Activated CD8-positive, alpha-beta T cell treated with anti-CD3 and anti-CD28 coated beads, Interleukin-2, amount 10 ng/mL, durations not matched to agents 7 days and 5 days (primary cell): ENCODE measurements around the gene PDE3A. TPM values are rescaled to one million over a fixed set of nuclear protein-coding genes. Genes with fewer than 3 reads are reported as not detected.

Experiments used
- ATAC-seq: fragments of 150-1000 bp; cut with Tn5 transposase; one replicate; pipeline ENCODE4 v1.10.0; 2021; ENCODE audit warnings: moderate library complexity
- CTCF ChIA-PET: fragments of 350-600 bp; sonication (Branson Sonifier 250); formaldehyde crosslinking; loops from one replicate; lab custom pipeline; 2021; ENCODE audit warnings: antibody characterized with exemption; lab: Charles Lee
- POLR2A ChIA-PET: fragments of 350-600 bp; sonication (Branson Sonifier 250); formaldehyde crosslinking; loops from one replicate; lab custom pipeline; 2021; ENCODE audit warnings: antibody characterized with exemption; lab: Charles Lee
- DNase-seq: peaks from one replicate; pipeline ENCODE4 v3.0.0-alpha.2; 2020
- H3K27ac Mint-ChIP-seq: one replicate; pipeline ENCODE4 v1.8.0; 2021; ENCODE audit warnings: mild to moderate bottlenecking, mixed read lengths
- H3K27me3 Mint-ChIP-seq: one replicate; pipeline ENCODE4 v1.8.0; 2021; ENCODE audit warnings: low read depth, mixed read lengths
- H3K36me3 Mint-ChIP-seq: one replicate; pipeline ENCODE4 v1.8.0; 2021; ENCODE audit warnings: low read depth, mixed read lengths
- H3K4me1 Mint-ChIP-seq: one replicate; pipeline ENCODE4 v1.8.0; 2021; ENCODE audit warnings: low read depth, mixed read lengths
- H3K4me3 Mint-ChIP-seq: one replicate; pipeline ENCODE4 v1.8.0; 2021; ENCODE audit warnings: mild to moderate bottlenecking, mixed read lengths
- H3K9me3 Mint-ChIP-seq: one replicate; pipeline ENCODE4 v1.8.0; 2022; ENCODE audit warnings: mixed read lengths; ENCODE audit not compliant: insufficient read depth
- total RNA-seq, 2 experiments: library from RNA; stranded (reverse); gene quantifications; one replicate each; pipeline ENCODE4 v1.2.3, GENCODE V29; 2021

PDE3A gene
- total RNA-seq, 2 experiments from 2014 or later, result not detected

DNA sequence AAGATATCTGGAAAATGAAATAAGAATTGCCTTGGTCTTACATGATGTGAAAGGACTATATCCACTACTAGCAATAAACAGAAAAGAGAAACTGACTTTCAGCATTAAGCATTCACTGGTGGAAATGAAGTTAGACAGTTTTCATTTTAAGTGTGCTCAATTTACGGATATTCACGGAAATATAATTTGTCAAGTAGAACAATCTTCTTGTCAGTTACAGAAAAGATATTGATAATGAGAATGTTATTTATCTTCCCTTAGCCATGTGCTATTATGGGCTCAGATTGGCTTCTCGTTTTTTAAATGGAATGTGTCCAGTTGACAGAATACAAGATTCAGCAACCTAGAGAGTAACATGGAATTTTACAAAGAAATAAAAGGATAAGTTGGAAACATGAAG lies 208.2 kb downstream of the PDE3A start:
- no peak overlapping the region for H3K4me3 Mint-ChIP-seq
- no peaks in the 10 kb centered on the region for H3K4me1 Mint-ChIP-seq
- ChIA-PET CTCF (no interaction called here), POLR2A (no interaction called here)
- H3K27me3 Mint-ChIP-seq, result no peaks in the 10 kb centered on the region
- no peak for DNase-seq
- no peaks in the 10 kb centered on the region for H3K9me3 Mint-ChIP-seq
- no peaks in the 10 kb centered on the region for H3K36me3 Mint-ChIP-seq
- no peak for ATAC-seq
- H3K27ac Mint-ChIP-seq, result no peak overlapping the region

DNA sequence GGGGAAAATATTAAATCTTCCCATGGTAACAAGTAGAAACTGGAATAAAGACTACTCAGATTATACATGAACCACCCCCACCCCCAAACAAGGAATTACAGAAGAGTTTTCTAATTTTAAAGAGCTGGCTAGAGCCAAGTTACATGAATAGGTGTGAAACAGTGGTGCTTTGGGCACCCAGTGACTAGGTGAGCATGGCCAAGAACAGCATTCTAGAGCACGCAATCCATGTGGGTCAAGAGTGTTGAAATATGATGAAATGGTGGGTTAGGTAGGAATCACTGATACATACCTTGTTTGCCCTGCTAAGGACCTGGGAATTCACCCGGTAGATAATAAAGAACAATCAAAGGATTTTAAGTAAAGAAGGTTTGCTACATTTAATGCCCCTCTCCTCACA lies 208.7 kb downstream of the PDE3A start:
- Mint-ChIP-seq H3K9me3 (no peaks in the 10 kb centered on the region), H3K27me3 (no peaks in the 10 kb centered on the region), H3K36me3 (no peaks in the 10 kb centered on the region), H3K27ac (no peak overlapping the region), H3K4me1 (no peaks in the 10 kb centered on the region), H3K4me3 (no peak overlapping the region)
- ChIA-PET CTCF (no interaction called here), POLR2A (no interaction called here)
- ATAC-seq, result no peak
- no peak for DNase-seq

DNA sequence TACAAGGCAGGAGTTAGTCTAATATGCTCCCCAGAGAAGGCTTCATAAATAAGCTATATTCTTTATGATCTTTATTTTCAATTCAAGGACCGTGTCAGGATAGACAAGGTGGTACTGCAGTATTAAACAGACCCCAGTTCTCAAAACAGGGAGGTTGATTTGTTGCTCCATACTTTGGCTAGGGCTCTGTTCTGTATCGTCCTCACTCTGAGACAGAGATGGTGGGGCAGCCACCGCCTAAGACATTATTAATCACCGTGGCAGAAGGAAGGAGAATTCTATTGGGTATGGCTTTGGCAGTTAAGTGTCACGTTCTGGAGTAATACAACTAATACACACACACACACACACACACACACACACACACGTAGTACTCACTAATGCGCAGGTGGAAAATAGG lies 209.8 kb downstream of the PDE3A start:
- CTCF ChIA-PET, result no interaction called here

DNA sequence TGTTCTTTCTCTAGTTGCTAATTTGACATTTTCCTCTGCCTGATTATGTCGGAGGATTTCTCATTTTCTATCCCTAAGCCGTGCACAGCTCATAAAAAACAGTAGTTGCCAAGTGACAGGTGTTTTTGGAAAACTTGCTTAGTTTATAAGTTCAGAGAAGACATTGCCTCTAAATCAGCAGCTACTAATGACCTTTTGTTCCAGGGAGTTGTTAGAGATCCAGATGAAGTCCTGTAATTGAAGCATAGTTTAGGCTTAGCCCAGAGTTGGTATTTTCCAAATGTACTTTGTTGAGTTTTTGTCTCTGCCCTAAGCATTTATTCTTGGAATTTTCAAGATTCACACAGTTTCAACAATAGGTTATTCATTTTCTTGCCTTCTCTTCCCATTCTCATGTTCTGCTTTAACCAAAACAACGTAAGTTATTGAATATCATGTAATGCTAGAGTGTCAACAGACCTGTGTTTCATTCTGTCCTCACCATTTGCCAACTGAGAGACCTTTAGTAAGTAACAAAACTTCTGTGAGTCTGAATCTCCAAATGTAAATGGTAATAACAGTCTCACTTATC lies 216.8 kb downstream of the PDE3A start:
- no peak for ATAC-seq
- no peak overlapping the region for H3K27ac Mint-ChIP-seq
- H3K27me3 Mint-ChIP-seq, result no peaks in the 10 kb centered on the region
- POLR2A ChIA-PET, result no interaction called here
- H3K9me3 Mint-ChIP-seq, result no peaks in the 10 kb centered on the region
- no peak for DNase-seq
- H3K4me1 Mint-ChIP-seq, result no peaks in the 10 kb centered on the region
- no peaks in the 10 kb centered on the region for H3K36me3 Mint-ChIP-seq
- no peak overlapping the region for H3K4me3 Mint-ChIP-seq
- CTCF ChIA-PET, result no interaction called here

More for the DNA sequence above, 209.8 kb downstream of the PDE3A start:
- DNase-seq (no peak), ATAC-seq (no peak)
- no peak overlapping the region for H3K4me3 Mint-ChIP-seq
- POLR2A ChIA-PET, result no interaction called here
- no peaks in the 10 kb centered on the region for H3K4me1 Mint-ChIP-seq
- H3K27me3 Mint-ChIP-seq, result no peaks in the 10 kb centered on the region
- H3K9me3 Mint-ChIP-seq, result no peaks in the 10 kb centered on the region
- no peaks in the 10 kb centered on the region for H3K36me3 Mint-ChIP-seq
- no peak overlapping the region for H3K27ac Mint-ChIP-seq

DNA sequence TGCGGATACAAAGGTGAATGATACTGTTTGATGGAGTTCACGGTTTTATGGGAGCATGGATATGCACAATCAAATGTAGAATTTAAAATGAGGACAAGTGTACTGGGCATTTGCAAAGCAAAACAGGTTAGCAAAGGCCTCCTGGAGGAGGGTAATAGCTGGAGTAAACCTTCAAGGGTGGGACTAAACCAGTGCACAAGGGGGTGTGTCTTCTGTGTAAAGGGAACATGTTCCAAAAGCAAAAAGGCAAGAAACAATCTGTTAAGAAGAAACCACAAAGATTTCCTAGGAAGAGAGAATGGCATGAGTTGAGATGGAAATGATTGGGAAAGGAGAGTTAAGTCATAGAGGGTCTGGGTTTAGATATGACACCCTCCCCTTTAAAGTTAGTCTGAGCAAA lies 217.6 kb downstream of the PDE3A start:
- POLR2A ChIA-PET, result no interaction called here
- H3K36me3 Mint-ChIP-seq, result no peaks in the 10 kb centered on the region
- H3K4me3 Mint-ChIP-seq, result no peak overlapping the region
- H3K9me3 Mint-ChIP-seq, result no peaks in the 10 kb centered on the region
- ATAC-seq (no peak), DNase-seq (no peak)
- no peak overlapping the region for H3K27ac Mint-ChIP-seq
- no peaks in the 10 kb centered on the region for H3K27me3 Mint-ChIP-seq
- CTCF ChIA-PET, result no interaction called here
- H3K4me1 Mint-ChIP-seq, result no peaks in the 10 kb centered on the region

DNA sequence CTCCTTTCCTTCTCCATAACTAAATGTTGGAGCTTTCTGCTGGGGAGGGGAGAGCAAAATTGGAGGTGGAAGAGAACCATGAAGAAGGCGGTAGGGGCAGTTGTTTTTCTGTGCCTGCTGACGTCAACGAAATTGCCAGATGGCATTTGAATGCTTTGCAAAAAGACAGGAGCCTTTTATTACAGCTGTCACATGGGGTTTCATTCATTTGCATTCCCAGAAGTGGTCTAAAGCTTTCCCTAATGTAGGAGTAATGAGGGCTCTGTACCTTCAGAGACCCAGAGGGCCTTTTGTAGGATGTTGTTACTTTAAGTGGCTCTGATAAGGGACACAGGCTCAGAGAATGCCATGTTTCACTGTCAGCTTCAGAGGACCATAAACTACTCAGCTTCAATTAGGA lies 219.7 kb downstream of the PDE3A start:
- Mint-ChIP-seq H3K4me3 (no peak overlapping the region), H3K36me3 (no peaks in the 10 kb centered on the region), H3K4me1 (no peaks in the 10 kb centered on the region), H3K9me3 (no peaks in the 10 kb centered on the region), H3K27ac (no peak overlapping the region), H3K27me3 (no peaks in the 10 kb centered on the region)
- POLR2A ChIA-PET, result no interaction called here
- CTCF ChIA-PET, result no interaction called here
- DNase-seq, result no peak
- no peak for ATAC-seq

DNA sequence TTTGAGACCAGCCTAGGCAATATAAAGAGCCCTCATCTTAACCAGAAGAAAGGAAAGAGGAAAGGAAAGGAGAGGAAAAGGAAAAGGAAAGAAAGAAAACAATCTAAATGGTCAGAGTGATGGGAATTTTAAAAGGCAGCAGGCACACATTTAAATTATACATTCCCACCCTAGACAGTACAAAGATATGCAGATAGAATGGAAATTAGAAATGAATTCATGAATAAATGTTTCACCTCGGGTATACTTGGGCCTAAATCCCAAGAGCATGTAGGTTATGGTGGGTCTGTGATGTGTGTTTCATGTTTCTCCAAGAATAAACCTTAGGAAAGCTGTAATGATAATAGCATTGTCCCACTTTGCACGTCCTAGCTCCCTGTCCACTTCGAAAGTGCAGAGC lies 222.2 kb downstream of the PDE3A start:
- CTCF ChIA-PET, result no interaction called here
- Mint-ChIP-seq H3K4me3 (no peak overlapping the region), H3K4me1 (no peaks in the 10 kb centered on the region), H3K9me3 (no peaks in the 10 kb centered on the region), H3K36me3 (no peaks in the 10 kb centered on the region), H3K27me3 (no peaks in the 10 kb centered on the region), H3K27ac (no peak overlapping the region)
- POLR2A ChIA-PET, result no interaction called here
- ATAC-seq, result no peak
- no peak for DNase-seq

DNA sequence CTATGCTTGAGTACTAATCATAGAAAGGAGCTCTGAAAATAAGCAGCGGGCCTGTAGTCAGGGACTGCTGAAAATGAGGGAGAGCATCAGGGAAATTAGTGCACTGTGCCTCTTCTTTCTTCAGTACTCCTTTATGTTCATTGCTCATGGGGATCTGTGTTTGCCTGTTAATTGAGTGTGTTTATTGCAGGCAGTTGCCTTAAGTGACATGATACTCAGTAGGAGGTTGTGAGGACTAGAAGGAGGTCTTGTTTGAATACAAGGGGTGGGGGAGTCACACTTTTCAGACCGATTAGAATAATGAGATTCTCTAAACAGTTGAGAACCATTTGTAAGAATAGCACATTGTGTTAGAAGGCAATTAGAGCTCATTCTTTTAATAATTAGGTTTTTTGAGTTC lies 224.2 kb downstream of the PDE3A start:
- no peaks in the 10 kb centered on the region for H3K9me3 Mint-ChIP-seq
- no peak overlapping the region for H3K27ac Mint-ChIP-seq
- H3K27me3 Mint-ChIP-seq, result no peaks in the 10 kb centered on the region
- ChIA-PET CTCF (no interaction called here), POLR2A (no interaction called here)
- H3K36me3 Mint-ChIP-seq, result no peaks in the 10 kb centered on the region
- no peak overlapping the region for H3K4me3 Mint-ChIP-seq
- no peaks in the 10 kb centered on the region for H3K4me1 Mint-ChIP-seq
- no peak for ATAC-seq
- no peak for DNase-seq

DNA sequence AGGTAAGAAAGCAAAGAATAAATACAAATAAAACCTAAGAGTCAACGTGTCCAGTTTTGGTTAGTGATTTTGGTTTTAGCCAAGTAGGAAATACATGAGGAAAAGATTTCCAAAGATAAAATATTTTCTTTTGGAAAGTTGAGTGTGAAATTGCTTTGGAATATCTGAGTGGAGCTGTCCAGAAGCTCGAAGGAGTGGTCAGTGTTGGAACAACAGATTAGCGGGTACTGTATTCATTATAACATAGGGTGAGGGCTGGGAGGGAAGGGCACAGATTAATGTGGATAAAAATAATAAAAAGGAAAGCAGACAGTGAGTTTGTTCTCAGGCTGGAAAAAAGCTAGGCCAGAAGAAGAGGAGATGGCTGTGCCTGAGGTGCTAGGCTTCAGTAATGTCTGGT lies 225.3 kb downstream of the PDE3A start:
- CTCF ChIA-PET, result no interaction called here
- DNase-seq (no peak), ATAC-seq (no peak)
- Mint-ChIP-seq H3K36me3 (no peaks in the 10 kb centered on the region), H3K9me3 (no peaks in the 10 kb centered on the region), H3K27ac (no peak overlapping the region), H3K4me1 (no peaks in the 10 kb centered on the region), H3K27me3 (no peaks in the 10 kb centered on the region), H3K4me3 (no peak overlapping the region)
- POLR2A ChIA-PET, result interaction anchor here (0.8 kb wide), 1 partner anchor 9 kb away, joined by 5 read pairs; no protein-coding TSS in a partner anchor

DNA sequence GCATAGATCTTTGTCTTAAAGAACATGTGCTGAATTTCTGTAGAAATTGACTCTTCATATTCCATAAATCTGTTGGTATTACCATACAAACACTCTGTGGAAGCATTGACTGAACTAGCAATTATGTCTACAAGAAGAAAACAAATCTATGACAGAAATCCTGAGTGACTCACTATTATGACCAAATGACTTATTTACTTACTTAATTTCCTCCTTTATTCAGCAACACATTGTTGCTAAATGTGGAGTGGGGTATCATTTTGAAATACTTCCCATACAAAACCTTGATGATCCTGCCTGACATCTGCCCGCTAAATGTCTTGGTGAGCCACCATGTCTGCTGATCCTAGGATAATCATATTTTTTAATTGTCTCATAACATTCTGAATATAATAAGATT lies 227.7 kb downstream of the PDE3A start:
- H3K27me3 Mint-ChIP-seq, result no peaks in the 10 kb centered on the region
- no peaks in the 10 kb centered on the region for H3K9me3 Mint-ChIP-seq
- no peaks in the 10 kb centered on the region for H3K36me3 Mint-ChIP-seq
- ChIA-PET CTCF (no interaction called here), POLR2A (no interaction called here)
- no peak for DNase-seq
- no peaks in the 10 kb centered on the region for H3K4me1 Mint-ChIP-seq
- H3K4me3 Mint-ChIP-seq, result no peak overlapping the region
- H3K27ac Mint-ChIP-seq, result no peak overlapping the region
- ATAC-seq, result no peak

DNA sequence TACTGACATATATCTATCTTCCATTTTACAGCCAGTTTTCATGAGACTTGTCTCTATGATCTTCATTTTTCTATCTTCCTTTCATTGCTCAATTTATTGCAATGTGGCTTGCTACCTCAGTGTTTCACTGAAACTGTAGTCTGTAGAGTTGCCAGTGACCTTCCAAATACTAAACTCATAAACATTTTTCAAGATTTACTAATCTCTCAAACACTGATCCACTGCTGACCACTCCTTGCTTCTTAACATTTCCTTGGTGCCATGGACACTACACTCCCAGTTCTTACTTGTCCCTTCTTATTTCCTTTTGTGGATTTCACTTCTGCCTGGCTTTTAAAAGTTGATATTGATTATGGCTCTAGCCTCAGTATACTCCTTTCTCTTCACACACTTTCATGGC lies 231.4 kb downstream of the PDE3A start:
- Mint-ChIP-seq H3K9me3 (no peaks in the 10 kb centered on the region), H3K4me1 (no peaks in the 10 kb centered on the region), H3K27ac (no peak overlapping the region), H3K36me3 (no peaks in the 10 kb centered on the region), H3K27me3 (no peaks in the 10 kb centered on the region), H3K4me3 (no peak overlapping the region)
- DNase-seq (no peak), ATAC-seq (no peak)
- CTCF ChIA-PET, result no interaction called here
- POLR2A ChIA-PET, result no interaction called here

DNA sequence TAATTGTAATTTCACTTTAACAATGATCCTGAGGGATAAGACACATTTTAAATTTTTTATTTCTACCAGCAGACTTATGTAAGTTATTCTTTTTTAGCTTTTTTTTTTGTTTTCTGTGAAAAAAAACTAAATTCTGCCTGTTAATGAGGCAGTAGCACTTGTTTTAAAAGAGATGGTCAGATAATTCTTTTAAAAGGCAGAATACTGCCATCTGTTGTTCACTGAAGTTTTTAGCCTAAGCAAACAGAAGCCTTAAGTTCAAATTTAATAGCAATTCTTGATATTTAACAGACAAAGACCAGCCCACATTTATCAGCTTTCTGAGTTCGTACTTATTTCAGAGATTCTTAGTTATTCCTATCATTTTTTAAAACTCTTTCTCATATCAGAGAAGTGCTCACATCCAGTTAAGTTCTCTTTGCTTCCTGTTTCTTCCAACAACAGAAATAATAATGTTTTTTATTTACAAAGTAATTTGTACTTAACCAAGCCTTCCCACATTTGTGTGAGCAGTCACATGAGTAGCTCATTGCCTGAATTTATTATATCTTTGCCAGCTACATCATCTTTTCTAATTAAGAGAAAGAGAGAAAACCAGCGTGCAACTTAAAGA lies 233.4 kb downstream of the PDE3A start:
- Mint-ChIP-seq H3K4me3 (no peak overlapping the region), H3K9me3 (no peaks in the 10 kb centered on the region), H3K27me3 (no peaks in the 10 kb centered on the region), H3K4me1 (no peaks in the 10 kb centered on the region), H3K36me3 (no peaks in the 10 kb centered on the region), H3K27ac (no peak overlapping the region)
- ATAC-seq, result no peak
- POLR2A ChIA-PET, result no interaction called here
- DNase-seq, result no peak
- CTCF ChIA-PET, result no interaction called here
